IMR-90 (cell line): Measurements from ENCODE around the gene FJX1. TPM values are rescaled to one million over a fixed set of nuclear protein-coding genes. Genes with fewer than 3 reads are reported as not detected.

Source experiments
- ATAC-seq: fragments of 200-7000 bp; cut with Tn5 transposase; 2 replicates; pipeline ENCODE4 v1.9.1; 2020; ENCODE audit warnings: low read depth, mild to moderate bottlenecking, moderate library complexity
- BruUV-seq: library from RNA; stranded (reverse); fragments of 400-500 nt; replicated peaks from 2 replicates; lab custom pipeline; 2021; lab: Mats Ljungman, UMichigan
- CTCF ChIA-PET: fragments of 300-600 bp; formaldehyde crosslinking; extraction: SDS; loops from one replicate; lab custom pipeline; 2021; ENCODE audit warnings: antibody characterized with exemption; lab: Yijun Ruan, JAX
- POLR2A ChIA-PET: fragments of 300-600 bp; sonication (Branson Sonifier 250); formaldehyde crosslinking; loops from one replicate; lab custom pipeline; 2022; ENCODE audit warnings: antibody characterized with exemption; ENCODE audit not compliant: unreplicated experiment; lab: Charles Lee
- DNase-seq: peaks from one replicate; pipeline ENCODE4 v3.0.0; 2013
- H2AFZ ChIP-seq: replicated peaks from 2 replicates; pipeline ENCODE3; 2013; ENCODE audit warnings: low read length, mild to moderate bottlenecking; ENCODE audit not compliant: poor library complexity
- H2AK5ac ChIP-seq: 2 replicates; pipeline ENCODE4 v1.6.1; 2013; ENCODE audit warnings: low read depth, low read length, inconsistent platforms
- H2AK9ac ChIP-seq: replicated peaks from 2 replicates; pipeline ENCODE3; 2013; ENCODE audit warnings: mild to moderate bottlenecking, low read depth, low read length, moderate library complexity; ENCODE audit not compliant: poor library complexity
- H2BK120ac ChIP-seq: 2 replicates; pipeline ENCODE4 v1.6.1; 2013; ENCODE audit warnings: low read depth, low read length, inconsistent platforms
- H2BK15ac ChIP-seq: 3 replicates; pipeline ENCODE4 v1.6.1; 2013; ENCODE audit warnings: low read depth, low read length, inconsistent platforms
- H2BK20ac ChIP-seq: 2 replicates; pipeline ENCODE4 v1.6.1; 2013; ENCODE audit warnings: low read depth, mild to moderate bottlenecking, inconsistent platforms, low read length, moderate library complexity
- H2BK5ac ChIP-seq: 2 replicates; pipeline ENCODE4 v1.6.1; 2013; ENCODE audit warnings: mild to moderate bottlenecking, low read depth, low read length, inconsistent platforms; ENCODE audit not compliant: poor library complexity, severe bottlenecking
- H3K14ac ChIP-seq: replicated peaks from 2 replicates; pipeline ENCODE4 v1.6.1; 2013; ENCODE audit warnings: low read depth, low read length, inconsistent platforms
- H3K18ac ChIP-seq: 2 replicates; pipeline ENCODE4 v1.6.1; 2013; ENCODE audit warnings: low read depth, low read length, control low read depth
- H3K23ac ChIP-seq: 2 replicates; pipeline ENCODE4 v1.6.1; 2013; ENCODE audit warnings: low read depth, low read length, inconsistent platforms
- H3K27ac ChIP-seq: 2 replicates; pipeline ENCODE4 v1.5.1; 2013; ENCODE audit warnings: mild to moderate bottlenecking, control low read depth, low read length; ENCODE audit not compliant: insufficient read depth
- H3K27me3 ChIP-seq: 2 replicates; pipeline ENCODE4 v1.6.1; 2013; ENCODE audit warnings: low read length; ENCODE audit not compliant: control insufficient read depth, insufficient read depth
- H3K36me3 ChIP-seq: 2 replicates; pipeline ENCODE4 v1.6.1; 2013; ENCODE audit warnings: low read length, mixed read lengths; ENCODE audit not compliant: control insufficient read depth, insufficient read depth
- H3K4ac ChIP-seq: 2 replicates; pipeline ENCODE4 v1.6.1; 2013; ENCODE audit warnings: low read depth, low read length, inconsistent platforms
- H3K4me1 ChIP-seq: 2 replicates; pipeline ENCODE4 v1.6.1; 2013; ENCODE audit warnings: low read length, mixed read lengths; ENCODE audit not compliant: control insufficient read depth, insufficient read depth
- H3K4me2 ChIP-seq: 2 replicates; pipeline ENCODE4 v1.6.1; 2013; ENCODE audit warnings: low read depth, mild to moderate bottlenecking, control low read depth, low read length, moderate library complexity
- H3K4me3 ChIP-seq: 2 replicates; pipeline ENCODE4 v1.5.1; 2013; ENCODE audit warnings: low read depth, mild to moderate bottlenecking, control low read depth, low read length, moderate library complexity; ENCODE audit not compliant: insufficient read depth
- H3K56ac ChIP-seq: 2 replicates; pipeline ENCODE4 v1.6.1; 2013; ENCODE audit warnings: low read length, inconsistent platforms; ENCODE audit not compliant: insufficient read depth; ENCODE audit errors: extremely low read depth
- H3K79me1 ChIP-seq, 2 experiments: 2 replicates each; pipeline ENCODE4 v1.6.1; 2013; ENCODE audit warnings: low read length in 2 of 2, inconsistent platforms in 1 of 2, low read depth in 1 of 2
- H3K9ac ChIP-seq: 2 replicates; pipeline ENCODE4 v1.6.1; 2013; ENCODE audit warnings: low read depth, low read length, control low read depth
- H3K9me1 ChIP-seq: 2 replicates; pipeline ENCODE4 v1.6.1; 2013; ENCODE audit warnings: low read length, inconsistent platforms; ENCODE audit not compliant: insufficient read depth
- H3K9me3 ChIP-seq: 2 replicates; pipeline ENCODE4 v1.6.1; 2013; ENCODE audit warnings: low read length; ENCODE audit not compliant: control insufficient read depth, insufficient read depth
- H4K20me1 ChIP-seq: 2 replicates; pipeline ENCODE4 v1.6.1; 2013; ENCODE audit warnings: low read length, inconsistent platforms; ENCODE audit not compliant: insufficient read depth
- H4K5ac ChIP-seq: 2 replicates; pipeline ENCODE4 v1.6.1; 2013; ENCODE audit warnings: mild to moderate bottlenecking, low read depth, low read length, control low read depth
- H4K8ac ChIP-seq, 2 experiments: 2 replicates each; pipeline ENCODE4 v1.6.1; 2013; ENCODE audit warnings: low read depth in 2 of 2, low read length in 2 of 2, control low read depth in 1 of 2, inconsistent platforms in 1 of 2
- H4K91ac ChIP-seq: 2 replicates; pipeline ENCODE4 v1.6.1; 2013; ENCODE audit warnings: low read depth, low read length, inconsistent platforms; ENCODE audit not compliant: insufficient read depth
- BHLHE40 ChIP-seq: fragments of 150-350 bp; IDR thresholded peaks from 2 replicates; pipeline ENCODE4 v1.6.1; 2016; ENCODE audit warnings: mild to moderate bottlenecking, low read depth, low read length
- CEBPB ChIP-seq: IDR thresholded peaks from 2 replicates; pipeline ENCODE4 v1.6.1; 2012; ENCODE audit warnings: low read depth, low read length, improper control_type of control experiment
- CHD1 ChIP-seq: IDR thresholded peaks from 2 replicates; pipeline ENCODE4 v1.6.1; 2012; ENCODE audit warnings: low read depth, low read length, improper control_type of control experiment
- CTCF ChIP-seq: conservative IDR thresholded peaks from 2 replicates; pipeline ENCODE4 v1.5.1; 2012; ENCODE audit warnings: mild to moderate bottlenecking, low read depth, low read length, improper control_type of control experiment
- ELK1 ChIP-seq: fragments of 150-350 bp; IDR thresholded peaks from 2 replicates; pipeline ENCODE4 v1.6.1; 2016; ENCODE audit warnings: low read depth, mild to moderate bottlenecking, low read length, moderate library complexity, borderline replicate concordance
- FOS ChIP-seq: fragments of 150-350 bp; IDR thresholded peaks from 2 replicates; pipeline ENCODE4 v1.6.1; 2016; ENCODE audit warnings: low read depth, low read length
- MAZ ChIP-seq: IDR thresholded peaks from 2 replicates; pipeline ENCODE4 v1.6.1; 2012; ENCODE audit warnings: low read depth, mild to moderate bottlenecking, low read length, improper control_type of control experiment, moderate library complexity, borderline replicate concordance
- MXI1 ChIP-seq: IDR thresholded peaks from 2 replicates; pipeline ENCODE4 v1.6.1; 2012; ENCODE audit warnings: low read depth, mild to moderate bottlenecking, low read length, moderate library complexity, borderline replicate concordance
- NFE2L2 ChIP-seq: fragments of 150-350 bp; IDR thresholded peaks from 2 replicates; pipeline ENCODE4 v1.6.1; 2016; ENCODE audit warnings: low read depth, mild to moderate bottlenecking, low read length
- RAD21 ChIP-seq: IDR thresholded peaks from 2 replicates; pipeline ENCODE4 v1.6.1; 2012; ENCODE audit warnings: low read length, improper control_type of control experiment
- RCOR1 ChIP-seq: IDR thresholded peaks from 2 replicates; pipeline ENCODE4 v1.6.1; 2012; ENCODE audit warnings: mild to moderate bottlenecking, low read length, improper control_type of control experiment; ENCODE audit not compliant: insufficient replicate concordance
- RFX5 ChIP-seq: IDR thresholded peaks from 2 replicates; pipeline ENCODE4 v1.8.0; 2012; ENCODE audit warnings: low read depth, mild to moderate bottlenecking, low read length, moderate library complexity
- WGBS, 2 experiments: methylation state at CpG; one replicate each; pipeline versions ENCODE4 v1.1.5 to v1.1.7; 2013; ENCODE audit warnings: missing lambda C conversion rate in 2 of 2; ENCODE audit not compliant: insufficient read length in 1 of 2; ENCODE audit errors: extremely low coverage in 2 of 2; 5-methylcytosine and 5-hydroxymethylcytosine counted together
- dilution Hi-C: fragments of 300-500 bp; cut with HindIII; formaldehyde crosslinking; loops from one replicate; pipeline ENCODE4 v1.14.3; 2018; ENCODE audit warnings: low sequenced_read_pairs; ENCODE audit not compliant: unreplicated experiment
- in situ Hi-C: fragments of 300-500 bp; cut with MboI; formaldehyde crosslinking; loops from 3 replicates; pipeline ENCODE4 v1.14.3; 2019; ENCODE audit warnings: low sequenced_read_pairs, inconsistent platforms, mixed read lengths
- intact Hi-C: fragments of 100-400 bp; cut with micrococcal nuclease; formaldehyde crosslinking; loops from 2 replicates; pipeline ENCODE4 v1.10.0; 2022
- polyA plus RNA-seq, 3 experiments: library from polyadenylated mRNA; depleted of rRNA; stranded (reverse); fragments of >200 nt; gene quantifications; 2 replicates each; pipeline ENCODE4 v1.2.3, GENCODE V29; 2012; ENCODE audit warnings: low replicate concordance in 1 of 3
- total RNA-seq: library from RNA; depleted of rRNA; stranded (reverse); fragments of >200 nt; gene quantifications from 2 replicates; pipeline ENCODE4 v1.2.3, GENCODE V29; 2012

The FJX1 gene
- total and polyA plus RNA-seq, 2 of the 4 experiments (the other 2 are of a cell fraction), result 8.4 to 11.2 TPM

- POLR2A ChIA-PET, result no interaction called here
- H2AK9ac ChIP-seq, result no peak overlapping the region
- WGBS, 2 experiments, result 20% methylated on average over 1 of the region's 4 CpGs; no CpG with 5 or more reads in 1 of the 2 experiments
- TF ChIP-seq RAD21, result no peak
- TF ChIP-seq CTCF, result no peak
- TF ChIP-seq FOS, result peak; percentile 49; the same call in 1 of the 2 replicates
- TF ChIP-seq MXI1, result no peak
- TF ChIP-seq CHD1, result no peak
- TF ChIP-seq CEBPB, result 0 out of 2 replicates have a peak, but pooled peaks have one; percentile 3
- peak; percentile 67 for TF ChIP-seq BHLHE40
- no peak for TF ChIP-seq NFE2L2
- no peak for TF ChIP-seq RCOR1
- TF ChIP-seq RFX5, result no peak
- no peak for TF ChIP-seq MAZ
- no peak for TF ChIP-seq ELK1
- intact Hi-C loops, result no loop called here
- H3K18ac ChIP-seq, result peak overlapping the region; percentile 94; the same call in 1 of the 2 replicates
- ATAC-seq (peak; percentile 81), DNase-seq (peak; percentile 84)
- dilution Hi-C loops, result no loop called here
- peaks cover 22% of the 10 kb centered on the region for H3K4me1 ChIP-seq
- no peak overlapping the region for H3K9ac ChIP-seq
- peak overlapping the region; percentile 86; the same call in 1 of the 2 replicates for H3K23ac ChIP-seq
- H3K4ac ChIP-seq, result peak overlapping the region; percentile 90; the same call in 1 of the 2 replicates
- peak overlapping the region; percentile 47; the same call in 1 of the 2 replicates for H4K91ac ChIP-seq
- in situ Hi-C loops, result no loop called here
- H3K27ac ChIP-seq, result peak overlapping the region; percentile 69; the same call in 1 of the 2 replicates
- peak overlapping the region; percentile 96; the same call in 1 of the 2 replicates for H2AK5ac ChIP-seq
- H3K9me3 ChIP-seq, result no peaks in the 10 kb centered on the region
- H4K5ac ChIP-seq, result no peak overlapping the region
- peak overlapping the region; percentile 70 for H2BK5ac ChIP-seq
- H3K79me1 ChIP-seq, result no peaks in the 10 kb centered on the region
- peak overlapping the region; percentile 49 to 76; a peak in 3 of 4 replicates for H4K8ac ChIP-seq
- peak overlapping the region; percentile 94 for H2BK20ac ChIP-seq
- H2BK15ac ChIP-seq, result peak overlapping the region; percentile 75; the same call in 2 of the 3 replicates
- no peaks in the 10 kb centered on the region for H3K36me3 ChIP-seq
- H3K4me3 ChIP-seq, result no peak overlapping the region
- peak overlapping the region; percentile 88; the same call in 1 of the 2 replicates for H3K14ac ChIP-seq
- no peaks in the 10 kb centered on the region for H3K27me3 ChIP-seq
- BruUV-seq, result no TSS peak
- CTCF ChIA-PET, result no interaction called here
- no peak overlapping the region for H2AFZ ChIP-seq
- H3K56ac ChIP-seq, result peak overlapping the region; percentile 29; the same call in 1 of the 2 replicates
- peaks cover 23% of the 10 kb centered on the region for H3K9me1 ChIP-seq
- peak overlapping the region; percentile 91 for H2BK120ac ChIP-seq
- no peaks in the 10 kb centered on the region for H4K20me1 ChIP-seq
- H3K4me2 ChIP-seq, result peak overlapping the region; percentile 11; the same call in 1 of the 2 replicates
Measured at GRCh38 chr11:35588627-35589026, 29.6 kb upstream of the FJX1 start.
